HUES64 (cell line): ENCODE measurements around the gene GSKIP.

Experiments used
- H3K27ac ChIP-seq: 2 replicates; pipeline ENCODE4 v1.7.0; 2013; ENCODE audit warnings: low read depth, low read length, inconsistent platforms
- H3K27me3 ChIP-seq: 2 replicates; pipeline ENCODE4 v1.6.1; 2013; ENCODE audit warnings: mild to moderate bottlenecking, low read length; ENCODE audit not compliant: insufficient read depth
- H3K36me3 ChIP-seq: 2 replicates; pipeline ENCODE4 v1.6.1; 2013; ENCODE audit warnings: mild to moderate bottlenecking, low read length; ENCODE audit not compliant: insufficient read depth
- H3K4me1 ChIP-seq: 2 replicates; pipeline ENCODE4 v1.6.1; 2013; ENCODE audit warnings: mild to moderate bottlenecking, low read length, moderate library complexity; ENCODE audit not compliant: insufficient read depth
- H3K4me3 ChIP-seq: 2 replicates; pipeline ENCODE4 v1.5.1; 2013; ENCODE audit warnings: mild to moderate bottlenecking, low read length, moderate library complexity
- H3K9ac ChIP-seq: 2 replicates; pipeline ENCODE4 v1.6.1; 2013; ENCODE audit warnings: mild to moderate bottlenecking, low read depth, low read length
- H3K9me3 ChIP-seq: 2 replicates; pipeline ENCODE4 v1.6.1; 2013; ENCODE audit warnings: low read depth, low read length; ENCODE audit not compliant: insufficient read depth
- WGBS: fragments of 150-250, 120-280 bp; methylation state at CpG from one replicate; pipeline ENCODE4 v1.1.7; 2013; ENCODE audit warnings: missing lambda C conversion rate; 5-methylcytosine and 5-hydroxymethylcytosine counted together

The GSKIP gene

DNA sequence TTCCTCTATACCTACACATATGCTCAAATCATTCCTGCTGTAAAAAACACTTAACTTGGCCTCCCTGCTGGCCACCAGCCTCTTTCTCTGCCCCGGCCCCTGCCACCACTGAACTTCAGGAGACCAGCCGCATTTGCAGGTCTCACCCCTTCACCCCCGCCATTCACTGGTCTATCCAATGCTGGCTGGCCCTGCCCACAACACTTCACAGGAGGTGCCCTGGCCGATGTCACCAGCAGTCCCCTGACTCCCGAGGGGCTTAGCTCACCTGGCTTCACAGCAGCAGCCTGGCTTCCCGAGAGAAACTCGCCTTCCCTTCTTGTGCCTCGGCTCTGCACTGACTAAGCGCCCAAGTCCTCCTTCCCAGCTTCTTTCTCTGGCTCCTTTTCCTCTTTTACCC, 36.1 kb downstream of the GSKIP start:
- Histone ChIP-seq H3K9me3 (no peaks in the 10 kb centered on the region), H3K4me3 (no peak overlapping the region), H3K36me3 (no peaks in the 10 kb centered on the region), H3K27ac (no peak overlapping the region), H3K4me1 (no peaks in the 10 kb centered on the region), H3K27me3 (no peaks in the 10 kb centered on the region), H3K9ac (no peak overlapping the region)
- WGBS: 85% methylated on average over 9 of the region's 9 CpGs

DNA sequence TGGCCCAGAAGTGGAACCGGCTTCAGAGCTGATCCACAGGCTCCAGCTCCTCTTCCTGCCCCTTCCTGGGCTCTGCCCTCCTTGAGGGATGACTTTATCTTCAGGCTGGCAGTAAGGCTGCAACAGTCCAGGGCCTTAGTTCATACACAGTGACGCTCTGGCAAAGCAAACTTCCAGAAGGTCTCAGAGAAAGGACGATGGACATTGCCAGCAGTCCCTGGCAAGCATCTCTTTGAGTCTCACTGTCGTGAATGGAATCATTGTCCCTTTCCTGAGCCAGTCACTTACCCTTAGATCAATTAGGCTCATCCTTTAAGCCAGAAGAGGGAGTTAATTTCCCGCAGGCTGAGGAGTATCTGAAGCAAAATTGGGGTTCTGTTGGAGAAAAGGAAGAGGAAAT, 37.2 kb downstream of the GSKIP start:
- Histone ChIP-seq H3K9ac (no peak overlapping the region), H3K27ac (no peak overlapping the region), H3K9me3 (no peaks in the 10 kb centered on the region), H3K4me3 (no peak overlapping the region), H3K36me3 (no peaks in the 10 kb centered on the region), H3K4me1 (no peaks in the 10 kb centered on the region), H3K27me3 (no peaks in the 10 kb centered on the region)
- 90% methylated on average over 5 of the region's 5 CpGs for whole genome bisulfite sequencing

DNA sequence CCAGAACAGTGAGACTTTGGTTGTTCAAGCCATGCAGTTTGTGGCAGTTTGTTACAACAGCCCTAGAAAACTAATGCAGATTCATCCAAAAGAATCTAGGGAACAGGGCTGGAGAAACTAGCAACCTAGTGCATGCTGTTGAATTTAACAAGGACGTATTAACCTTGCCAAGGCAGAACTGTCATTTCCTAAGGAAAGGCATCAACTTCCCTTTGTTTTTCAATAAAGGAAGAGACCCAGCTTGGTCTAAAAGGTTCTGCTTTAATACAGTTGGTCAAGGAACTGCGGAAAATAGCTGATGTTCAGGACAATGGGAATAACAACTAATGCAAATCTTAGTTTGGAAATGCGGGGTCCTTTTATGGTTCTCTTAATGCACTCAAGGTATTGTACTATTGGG, 40.1 kb downstream of the GSKIP start:
- Histone ChIP-seq H3K4me1 (no peaks in the 10 kb centered on the region), H3K4me3 (no peak overlapping the region), H3K9ac (no peak overlapping the region), H3K9me3 (no peaks in the 10 kb centered on the region), H3K27ac (no peak overlapping the region), H3K27me3 (no peaks in the 10 kb centered on the region), H3K36me3 (no peaks in the 10 kb centered on the region)
- 91% methylated on average over 3 of the region's 3 CpGs for WGBS

DNA sequence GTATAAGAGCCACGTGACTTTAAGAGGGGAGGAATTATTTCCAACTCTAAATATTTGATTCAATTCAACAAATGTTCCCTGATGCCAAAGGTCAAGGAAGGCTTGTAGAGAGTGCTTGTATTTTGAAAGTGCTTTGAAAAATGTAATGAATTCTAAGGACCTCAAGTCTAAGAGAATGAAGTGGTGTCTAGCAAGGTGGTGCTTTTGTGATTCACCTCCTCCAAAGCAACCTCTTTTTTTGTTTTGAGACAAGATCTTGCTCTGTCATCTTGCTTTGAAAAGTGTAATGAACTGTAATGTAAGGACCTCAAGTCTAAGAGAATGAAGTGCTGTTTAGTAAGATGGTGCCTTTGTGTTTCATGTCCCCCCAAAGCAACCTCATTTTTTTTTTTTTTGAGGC, 42.4 kb downstream of the GSKIP start:
- H3K36me3 ChIP-seq: no peaks in the 10 kb centered on the region
- WGBS: no CpG with 5 or more reads among the region's 1 CpG
- no peaks in the 10 kb centered on the region for H3K4me1 ChIP-seq
- no peaks in the 10 kb centered on the region for H3K27me3 ChIP-seq
- H3K9ac ChIP-seq: no peak overlapping the region
- no peak overlapping the region for H3K27ac ChIP-seq
- H3K4me3 ChIP-seq: no peak overlapping the region
- H3K9me3 ChIP-seq: no peaks in the 10 kb centered on the region

DNA sequence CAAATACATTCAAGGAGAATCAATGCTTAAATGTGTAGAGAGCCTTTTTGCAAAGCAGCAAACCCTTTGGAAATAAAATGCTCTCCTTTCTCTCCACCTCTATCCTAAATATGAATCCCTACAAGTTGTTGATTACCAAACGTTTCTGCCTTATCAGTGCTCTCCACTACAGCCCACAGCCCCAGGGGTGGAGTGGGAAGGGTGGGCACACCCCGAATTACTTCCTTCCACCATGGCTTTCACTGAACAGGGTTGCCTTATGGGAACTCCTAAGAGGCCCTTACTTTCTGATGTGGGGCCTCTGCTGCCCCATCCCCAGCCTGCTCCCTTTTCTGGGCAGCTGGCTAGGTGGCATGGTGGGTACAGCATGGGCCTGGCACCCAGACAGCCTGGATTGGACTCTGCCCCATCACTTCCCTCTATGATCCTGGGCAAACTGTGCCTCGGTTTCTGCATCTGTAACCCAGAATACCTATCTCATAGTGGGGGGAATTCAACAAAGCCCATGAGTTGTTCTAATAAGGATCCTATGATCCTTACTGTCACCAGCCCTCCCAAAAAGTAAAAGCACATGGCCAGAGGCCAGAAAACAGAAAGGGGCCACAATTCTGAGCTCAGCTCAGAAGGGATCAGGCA, 44.7 kb downstream of the GSKIP start:
- WGBS: 86% methylated on average over 2 of the region's 3 CpGs
- H3K9ac ChIP-seq: no peak overlapping the region
- no peaks in the 10 kb centered on the region for H3K27me3 ChIP-seq
- H3K4me1 ChIP-seq: no peaks in the 10 kb centered on the region
- no peak overlapping the region for H3K4me3 ChIP-seq
- no peaks in the 10 kb centered on the region for H3K36me3 ChIP-seq
- no peak overlapping the region for H3K27ac ChIP-seq
- no peaks in the 10 kb centered on the region for H3K9me3 ChIP-seq

- WGBS: 93% methylated on average over 12 of the region's 12 CpGs
- Histone ChIP-seq H3K36me3 (no peaks in the 10 kb centered on the region), H3K27me3 (no peaks in the 10 kb centered on the region), H3K27ac (no peak overlapping the region), H3K4me3 (no peak overlapping the region), H3K4me1 (no peaks in the 10 kb centered on the region), H3K9ac (no peak overlapping the region), H3K9me3 (no peaks in the 10 kb centered on the region)
These were observed 45.3 kb downstream of the GSKIP start for GRCh38 chr14:96408608-96409007.

- Histone ChIP-seq H3K4me1 (no peaks in the 10 kb centered on the region), H3K9me3 (no peaks in the 10 kb centered on the region), H3K4me3 (no peak overlapping the region), H3K9ac (no peak overlapping the region), H3K27ac (no peak overlapping the region), H3K36me3 (no peaks in the 10 kb centered on the region), H3K27me3 (no peaks in the 10 kb centered on the region)
- 87% methylated on average over 9 of the region's 9 CpGs for WGBS
These were observed 46.4 kb downstream of the GSKIP start for GRCh38 chr14:96409701-96410100.

DNA sequence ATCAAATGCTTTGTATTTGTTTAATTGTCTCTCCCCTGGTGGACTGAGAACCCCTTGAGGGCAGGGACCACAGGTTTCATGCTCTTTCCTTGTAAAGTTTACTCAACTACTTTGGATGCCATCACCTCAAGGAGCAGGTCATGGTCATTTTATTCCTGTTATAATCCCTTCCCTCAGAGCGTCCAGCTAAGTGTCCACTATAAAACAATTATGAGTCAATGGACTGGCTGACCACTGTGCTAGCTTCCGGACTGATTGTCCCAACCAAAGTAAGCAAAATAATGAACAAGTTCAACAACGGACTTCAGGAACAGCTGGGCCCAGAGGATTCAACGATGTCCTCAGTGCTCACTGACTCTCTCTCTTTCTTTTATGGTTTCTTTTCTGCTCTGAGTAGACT, 46.8 kb downstream of the GSKIP start:
- Histone ChIP-seq H3K4me1 (no peaks in the 10 kb centered on the region), H3K9me3 (no peaks in the 10 kb centered on the region), H3K9ac (no peak overlapping the region), H3K4me3 (no peak overlapping the region), H3K27ac (no peak overlapping the region), H3K36me3 (no peaks in the 10 kb centered on the region), H3K27me3 (no peaks in the 10 kb centered on the region)
- WGBS: 93% methylated on average over 4 of the region's 4 CpGs

- Histone ChIP-seq H3K9me3 (no peaks in the 10 kb centered on the region), H3K4me3 (no peak overlapping the region), H3K4me1 (no peaks in the 10 kb centered on the region), H3K9ac (no peak overlapping the region), H3K27me3 (no peaks in the 10 kb centered on the region), H3K27ac (no peak overlapping the region), H3K36me3 (no peaks in the 10 kb centered on the region)
- WGBS: 95% methylated on average over 5 of the region's 5 CpGs
These were observed 50.2 kb downstream of the GSKIP start for GRCh38 chr14:96413526-96413925.

GRCh38 chr14:96415559-96415958, 52.2 kb downstream of the GSKIP start:
- H3K9ac ChIP-seq: no peak overlapping the region
- H3K9me3 ChIP-seq: no peaks in the 10 kb centered on the region
- 98% methylated on average over 2 of the region's 2 CpGs for WGBS
- no peaks in the 10 kb centered on the region for H3K4me1 ChIP-seq
- H3K36me3 ChIP-seq: no peaks in the 10 kb centered on the region
- H3K27ac ChIP-seq: no peak overlapping the region
- no peaks in the 10 kb centered on the region for H3K27me3 ChIP-seq
- H3K4me3 ChIP-seq: no peak overlapping the region

- H3K4me3 ChIP-seq: no peak overlapping the region
- WGBS: 100% methylated on average over 1 of the region's 1 CpG
- no peaks in the 10 kb centered on the region for H3K27me3 ChIP-seq
- H3K9me3 ChIP-seq: no peaks in the 10 kb centered on the region
- H3K27ac ChIP-seq: no peak overlapping the region
- H3K4me1 ChIP-seq: no peaks in the 10 kb centered on the region
- no peak overlapping the region for H3K9ac ChIP-seq
- H3K36me3 ChIP-seq: no peaks in the 10 kb centered on the region
These were observed 53.0 kb downstream of the GSKIP start for GRCh38 chr14:96416292-96416691.

DNA sequence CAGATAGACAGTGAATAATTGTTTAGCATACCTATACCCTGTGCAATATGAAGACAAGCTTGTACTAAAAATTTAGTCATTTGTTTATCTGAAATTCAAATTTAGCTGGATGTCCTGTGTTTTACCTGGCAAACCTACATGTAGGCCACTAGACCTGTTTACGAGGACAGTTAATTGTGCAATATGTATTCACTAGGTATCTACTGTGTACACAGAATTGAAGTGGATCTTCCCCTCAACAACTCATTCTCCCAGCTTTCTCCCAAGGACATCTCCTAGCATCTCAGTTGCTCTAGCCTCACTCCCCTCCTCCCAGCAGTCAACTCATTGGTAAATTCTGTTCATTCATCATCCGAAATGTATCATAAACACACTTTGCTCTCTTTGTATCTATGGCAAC, 53.9 kb downstream of the GSKIP start:
- Histone ChIP-seq H3K4me1 (no peaks in the 10 kb centered on the region), H3K9ac (no peak overlapping the region), H3K36me3 (no peaks in the 10 kb centered on the region), H3K9me3 (no peaks in the 10 kb centered on the region), H3K27me3 (no peaks in the 10 kb centered on the region), H3K4me3 (no peak overlapping the region), H3K27ac (no peak overlapping the region)
- WGBS: 95% methylated on average over 2 of the region's 2 CpGs
